GM19455 (cell line): Measurements from ENCODE around the gene VSIG10L2.
A peak's percentile ranks its signal among the peaks of the same experiment; 100 is the strongest.
"Not testable (repeated sequence)": the region's sequence is repeated elsewhere in the genome, so short reads cannot be mapped to it uniquely, and the experiment has no call there.

ENCODE experiments used
- ATAC-seq: cut with Tn5 transposase; IDR thresholded peaks from one replicate; pipeline ENCODE4 v1.9.1; 2021; ENCODE audit not compliant: unreplicated experiment

The VSIG10L2 gene

DNA sequence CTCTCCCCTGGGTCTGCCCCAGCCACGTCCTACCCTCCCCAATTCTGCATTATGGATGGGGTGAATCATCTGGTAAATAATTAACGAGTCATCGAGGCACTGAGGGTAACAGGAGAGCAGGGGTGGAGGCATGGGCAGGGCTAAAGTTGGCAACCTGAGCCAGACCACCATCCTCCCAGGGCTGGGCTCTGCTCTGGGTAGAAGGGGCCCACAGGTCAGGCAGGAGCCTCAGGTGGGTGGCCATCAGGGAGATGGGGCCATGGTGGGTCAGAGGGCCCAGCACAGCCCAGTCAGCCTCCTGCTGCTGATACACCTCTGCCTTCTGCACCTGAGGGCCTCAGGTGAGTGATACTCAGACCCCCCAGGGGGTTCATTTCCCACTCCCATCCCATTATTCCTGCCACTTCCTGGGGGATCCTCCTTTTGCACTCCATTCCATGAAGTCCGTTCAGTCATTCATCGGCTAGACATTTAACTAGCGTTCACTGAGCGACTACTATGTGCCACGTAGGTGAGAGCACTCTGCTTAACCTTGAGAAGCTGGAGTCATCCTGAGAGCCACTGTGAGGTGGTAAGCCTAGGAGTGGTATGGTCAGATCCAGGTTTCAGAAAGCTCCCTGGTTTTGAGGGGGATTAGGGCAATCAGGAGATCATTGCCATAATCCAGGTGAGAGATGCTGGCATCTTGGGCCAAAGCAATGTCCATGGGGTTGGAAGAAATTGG is at the start of gene VSIG10L2:
TSS of gene VSIG10L2 (plus strand) at position 248 of the 724 bp plus-strand sequence. CDS start at position 260, 12 bp downstream.
- no peak for ATAC-seq

DNA sequence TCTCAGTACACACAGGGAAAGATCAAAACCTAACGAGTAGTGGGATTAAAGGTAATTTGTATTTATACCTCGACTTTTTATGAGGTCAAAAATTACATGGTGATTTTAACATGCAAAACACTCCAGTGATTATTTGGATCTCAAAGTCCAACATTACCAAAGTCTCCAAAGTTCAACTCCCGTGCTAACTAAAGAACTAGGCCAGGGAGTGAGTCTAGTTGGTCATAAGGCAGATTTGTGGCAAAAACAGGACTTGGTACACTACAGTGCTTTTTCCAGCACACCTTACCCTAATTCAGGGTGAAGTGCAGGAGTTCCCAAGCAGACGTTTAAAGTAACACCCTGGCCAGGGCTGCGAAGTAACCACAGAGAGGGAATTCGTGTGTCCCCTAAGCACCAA is 44.0 kb upstream of the VSIG10L2 start:
- no peak for ATAC-seq

DNA sequence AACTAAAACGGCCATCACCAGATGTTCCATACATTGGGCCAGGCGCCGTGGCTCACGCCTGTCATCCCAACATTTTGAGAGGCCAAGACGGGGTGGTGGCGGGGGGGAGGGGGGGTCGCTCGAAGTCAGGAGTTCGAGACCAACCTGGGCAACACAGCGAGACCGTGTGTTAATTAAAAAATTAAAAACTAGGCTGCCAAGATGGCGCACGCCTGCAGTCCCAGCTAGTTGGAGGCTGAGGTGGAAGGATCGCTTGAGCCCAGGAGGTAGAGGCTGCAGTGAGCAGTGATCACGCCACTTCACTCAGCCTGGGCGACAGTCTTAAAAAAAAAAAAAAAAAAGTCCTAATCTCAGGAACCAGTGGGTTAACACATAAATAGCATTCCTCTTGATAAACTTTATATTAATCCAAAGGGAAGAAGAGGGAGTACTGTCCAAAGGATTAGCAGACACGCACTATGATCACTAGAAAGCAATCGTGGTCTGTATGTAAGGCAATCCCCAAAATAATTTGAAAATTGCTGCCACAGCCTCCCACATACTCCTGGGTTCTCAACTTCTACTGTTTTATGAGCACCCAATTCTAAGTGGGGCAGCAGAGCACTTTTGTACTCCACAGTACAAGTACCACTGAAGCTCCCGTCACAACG is 43.4 kb upstream of the VSIG10L2 start:
- no peak for ATAC-seq

DNA sequence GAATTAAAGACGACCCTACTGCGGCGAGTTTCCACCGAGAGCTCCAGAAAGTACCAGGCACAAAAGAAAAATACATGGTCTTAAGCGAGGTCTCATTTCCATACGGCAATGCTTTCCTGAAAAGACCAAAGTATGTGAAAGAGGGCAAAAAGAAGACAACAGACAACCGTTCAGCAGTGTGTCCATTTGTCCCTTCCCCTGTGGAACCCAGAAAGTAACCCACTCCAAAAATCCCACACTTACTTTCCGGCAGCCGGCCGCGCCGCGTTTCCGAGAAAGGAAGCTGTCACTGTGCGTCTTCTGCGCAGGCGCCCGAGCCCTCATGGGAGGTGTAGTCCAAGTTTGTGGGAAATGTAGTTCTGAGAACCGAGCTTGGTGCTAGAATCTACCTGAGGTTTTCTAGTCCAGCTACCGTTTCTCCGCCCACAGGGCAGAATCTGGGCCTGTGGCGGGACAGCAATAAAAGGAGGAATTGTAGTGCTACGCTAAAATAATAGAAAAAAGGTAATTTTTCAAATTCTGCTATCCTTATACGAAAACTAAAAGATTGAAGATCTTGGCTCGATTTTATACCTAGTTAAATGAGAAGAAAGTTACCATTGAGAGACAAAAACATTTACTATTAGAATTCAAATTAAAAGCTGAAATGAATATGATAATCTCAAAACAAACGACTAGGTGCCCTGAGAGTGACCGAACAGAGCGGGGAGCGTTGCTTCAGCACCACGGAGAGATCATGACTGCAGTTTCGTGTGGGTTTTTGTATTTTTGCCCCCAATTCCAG is 42.7 kb upstream of the VSIG10L2 start, which contains the start of gene PUS3:
TSS of gene PUS3 (minus strand) at position 280 of the 784 bp plus-strand sequence. CDS start 6,922 bp downstream, outside the sequence.
- ATAC-seq = peak; percentile 93

DNA sequence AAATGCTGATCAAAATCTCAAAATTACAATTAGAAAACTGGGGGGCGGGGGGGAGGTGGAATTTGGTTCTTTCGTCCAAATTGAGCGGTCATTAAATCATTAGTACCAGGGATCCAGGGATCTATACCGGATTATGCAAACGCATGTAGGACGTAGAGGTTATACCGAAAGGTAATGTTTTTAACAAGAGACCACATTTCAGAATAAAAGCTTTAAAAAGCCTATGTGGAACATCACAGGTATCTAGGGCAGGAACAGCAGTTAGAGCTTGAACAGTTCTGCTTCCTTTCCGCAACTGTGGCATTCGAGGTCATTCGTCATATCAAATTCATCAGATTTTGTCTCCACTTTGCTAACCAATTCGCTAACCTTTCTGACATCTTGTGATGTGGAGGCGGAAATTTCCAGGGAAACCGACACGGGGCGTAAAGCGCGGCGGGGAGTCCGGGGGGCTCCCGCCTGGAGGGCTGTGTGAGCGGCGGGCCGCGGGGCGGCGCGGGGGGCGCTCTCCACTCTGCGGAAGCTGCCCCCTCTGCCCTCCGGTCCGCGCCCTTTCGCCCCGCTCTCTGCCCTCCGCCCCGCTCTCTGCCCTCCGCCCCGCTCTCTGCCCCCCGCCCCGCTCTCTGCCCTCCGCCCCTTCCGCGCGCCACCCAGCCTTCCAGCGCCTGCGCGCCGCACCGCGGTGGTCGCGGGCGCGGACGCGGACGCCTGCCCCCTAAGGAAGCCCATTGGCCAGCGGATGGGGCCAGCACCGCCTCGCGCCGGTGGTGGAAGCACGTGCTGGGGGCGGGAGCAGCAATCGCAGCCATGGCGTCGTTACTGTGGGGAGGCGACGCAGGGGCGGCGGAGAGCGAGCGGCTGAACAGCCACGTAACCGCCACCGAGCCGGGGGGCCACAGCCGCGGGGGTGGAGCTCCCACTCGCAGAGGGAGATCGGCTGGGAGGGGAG is 41.9 kb upstream of the VSIG10L2 start, which contains the start of gene DDX25:
TSS of gene DDX25 (plus strand) at position 798 of the 949 bp plus-strand sequence. CDS start at position 808, 10 bp downstream.
- no peak for ATAC-seq

DNA sequence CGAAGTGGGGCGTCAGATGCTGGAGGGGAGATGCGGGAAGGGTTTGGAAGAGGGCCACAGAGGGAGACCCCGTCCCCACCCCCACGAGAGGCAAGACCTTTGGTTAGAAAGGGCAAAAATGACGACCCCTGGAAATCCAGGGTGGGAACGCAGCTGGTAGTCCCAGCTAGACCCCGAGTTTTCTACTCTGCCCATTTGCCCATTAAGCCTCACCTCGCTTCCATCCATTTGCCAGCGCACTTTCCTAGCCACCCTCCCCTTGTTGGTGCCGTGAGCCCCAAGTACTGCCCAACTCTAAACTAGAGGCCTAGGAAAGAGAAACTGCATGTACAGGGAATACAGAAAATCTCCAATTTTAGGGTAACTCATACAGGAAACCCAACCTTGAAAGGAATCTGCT is 41.2 kb upstream of the VSIG10L2 start:
- ATAC-seq = no peak

DNA sequence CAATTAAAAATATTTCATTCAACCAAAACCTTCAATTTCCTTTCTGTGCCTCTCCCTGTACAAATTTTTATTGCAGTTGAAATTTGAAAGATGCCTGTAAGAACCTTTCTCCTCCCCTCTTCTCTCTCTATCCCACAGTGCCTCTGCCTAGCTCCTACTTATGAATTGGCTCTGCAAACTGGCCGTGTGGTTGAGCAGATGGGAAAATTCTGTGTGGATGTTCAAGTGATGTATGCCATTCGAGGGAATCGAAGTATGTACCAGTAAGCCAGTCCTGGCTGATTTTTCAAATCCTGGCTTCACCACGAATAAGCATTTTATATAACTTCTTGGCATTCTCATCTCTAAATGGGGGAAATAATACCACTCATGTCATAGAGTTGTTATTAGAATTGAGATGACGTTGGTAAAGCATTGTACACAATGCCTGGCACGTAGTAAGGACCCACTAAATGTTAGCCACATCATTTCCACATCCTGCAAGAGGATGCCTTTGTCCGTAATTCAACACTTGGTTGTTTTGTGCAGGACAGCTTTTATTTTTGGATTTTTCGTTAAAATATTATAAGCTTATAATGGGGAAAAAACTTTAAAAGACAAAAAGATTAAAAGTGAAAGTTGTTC is 35.5 kb upstream of the VSIG10L2 start:
- ATAC-seq = no peak

DNA sequence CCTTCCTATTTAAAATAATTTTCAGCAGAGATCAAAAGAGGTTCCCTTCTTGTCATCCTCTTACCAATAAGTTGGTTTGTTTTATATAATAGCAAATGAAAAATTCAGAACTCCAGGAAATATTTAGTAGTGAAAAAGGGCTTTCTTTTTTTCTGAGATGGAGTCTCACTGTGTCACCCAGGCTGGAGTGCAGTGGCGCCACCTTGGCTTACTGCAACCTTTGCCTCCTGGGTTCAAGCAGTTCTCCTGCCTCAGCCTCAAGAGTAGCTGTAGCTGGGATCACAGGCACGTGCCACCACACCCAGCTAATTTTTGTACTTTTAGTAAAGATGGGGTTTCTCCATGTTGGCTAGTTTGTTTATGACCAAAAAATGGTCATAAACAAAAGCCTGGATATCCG is 31.2 kb upstream of the VSIG10L2 start:
- not testable (repeated sequence) for ATAC-seq

DNA sequence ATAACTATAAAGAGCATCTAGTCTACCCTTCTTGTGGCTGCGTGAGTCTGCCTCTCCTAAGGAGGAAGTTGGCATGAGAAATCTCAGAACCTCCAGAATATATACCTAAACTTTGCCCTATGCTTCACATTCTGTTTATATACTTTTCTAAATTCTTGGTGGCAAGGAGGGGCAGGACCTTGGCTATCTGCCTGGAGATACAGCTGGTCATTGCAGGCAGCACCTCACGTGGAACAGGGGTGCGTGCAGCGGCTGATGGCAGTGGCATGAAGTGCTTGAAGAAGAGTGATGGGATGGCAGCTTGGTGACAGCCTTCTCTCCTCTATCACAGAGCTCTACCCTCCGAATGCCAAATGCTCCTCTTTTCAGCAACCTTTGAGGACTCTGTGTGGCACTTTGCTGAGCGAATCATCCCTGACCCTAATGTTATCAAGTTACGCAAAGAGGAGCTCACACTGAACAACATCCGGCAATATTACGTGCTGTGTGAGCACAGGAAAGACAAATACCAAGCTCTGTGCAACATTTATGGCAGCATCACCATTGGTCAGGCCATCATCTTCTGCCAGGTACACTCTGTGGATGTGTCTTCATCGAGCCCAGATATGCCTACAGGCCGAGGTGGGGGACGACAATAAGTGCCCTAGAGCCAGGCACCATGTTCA is 29.0 kb upstream of the VSIG10L2 start:
- no peak for ATAC-seq

DNA sequence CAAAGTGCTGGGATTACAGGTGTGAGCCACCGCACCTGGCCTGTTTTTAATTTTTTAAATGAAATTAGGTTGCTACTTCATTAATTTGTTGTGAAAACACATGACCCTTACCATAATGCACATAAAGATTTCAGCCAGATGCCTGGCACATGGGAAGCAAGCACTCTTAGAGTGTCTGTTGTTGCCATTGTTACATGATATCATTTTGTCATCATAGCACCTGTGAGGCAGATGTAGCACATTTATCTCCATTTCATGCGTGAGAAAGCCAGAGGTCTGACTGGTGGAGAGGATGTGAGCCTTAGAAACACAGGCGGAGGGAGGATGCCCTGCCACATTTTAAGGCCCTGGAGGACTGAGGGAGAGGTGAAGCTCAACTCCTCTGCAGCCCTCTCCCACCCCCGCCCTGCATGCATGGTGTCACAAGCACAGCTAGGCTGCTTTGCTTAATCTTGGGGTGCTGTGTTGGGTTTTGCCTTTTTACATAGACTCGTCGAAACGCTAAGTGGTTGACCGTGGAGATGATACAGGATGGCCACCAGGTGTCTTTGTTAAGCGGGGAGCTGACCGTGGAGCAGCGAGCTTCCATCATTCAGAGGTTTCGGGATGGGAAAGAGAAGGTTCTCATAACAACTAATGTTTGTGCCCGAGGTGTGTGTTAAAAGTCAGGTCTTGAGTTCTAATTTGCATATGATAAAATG is 27.6 kb upstream of the VSIG10L2 start:
- no peak for ATAC-seq

DNA sequence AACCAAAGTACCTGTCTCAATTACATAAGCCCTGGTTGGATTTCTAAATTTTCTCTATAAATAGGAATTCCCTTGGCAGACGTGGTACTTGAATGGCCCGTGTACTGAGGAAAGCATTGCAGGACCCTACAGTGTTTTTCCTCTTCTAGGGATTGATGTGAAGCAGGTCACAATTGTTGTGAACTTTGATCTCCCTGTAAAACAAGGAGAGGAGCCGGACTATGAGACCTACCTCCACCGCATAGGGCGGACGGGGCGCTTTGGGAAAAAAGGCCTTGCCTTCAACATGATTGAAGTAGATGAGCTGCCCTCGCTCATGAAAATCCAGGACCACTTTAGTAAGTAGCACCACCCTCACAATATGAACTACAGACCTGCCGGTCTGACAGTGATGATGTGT is 24.8 kb upstream of the VSIG10L2 start:
- ATAC-seq = no peak

DNA sequence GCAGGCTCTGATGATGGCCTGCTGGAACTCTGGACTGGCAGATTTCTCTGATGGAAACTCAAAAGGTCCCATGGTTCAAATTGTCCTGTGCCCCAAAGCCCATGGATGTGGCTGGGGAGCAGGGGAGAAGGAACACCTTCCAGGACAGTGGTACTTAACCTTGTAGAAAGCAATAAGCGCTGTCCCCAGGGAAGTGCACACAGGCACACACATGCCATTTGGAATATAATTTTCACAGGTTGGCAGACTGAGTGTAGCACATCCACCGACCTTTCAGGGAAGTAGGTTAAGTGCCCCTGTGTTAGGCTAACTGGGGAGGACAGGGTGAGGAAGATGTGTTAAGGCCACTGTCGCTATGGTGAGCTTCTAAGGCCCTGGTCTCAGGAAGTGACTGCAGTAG is 23.7 kb upstream of the VSIG10L2 start:
- no peak for ATAC-seq

DNA sequence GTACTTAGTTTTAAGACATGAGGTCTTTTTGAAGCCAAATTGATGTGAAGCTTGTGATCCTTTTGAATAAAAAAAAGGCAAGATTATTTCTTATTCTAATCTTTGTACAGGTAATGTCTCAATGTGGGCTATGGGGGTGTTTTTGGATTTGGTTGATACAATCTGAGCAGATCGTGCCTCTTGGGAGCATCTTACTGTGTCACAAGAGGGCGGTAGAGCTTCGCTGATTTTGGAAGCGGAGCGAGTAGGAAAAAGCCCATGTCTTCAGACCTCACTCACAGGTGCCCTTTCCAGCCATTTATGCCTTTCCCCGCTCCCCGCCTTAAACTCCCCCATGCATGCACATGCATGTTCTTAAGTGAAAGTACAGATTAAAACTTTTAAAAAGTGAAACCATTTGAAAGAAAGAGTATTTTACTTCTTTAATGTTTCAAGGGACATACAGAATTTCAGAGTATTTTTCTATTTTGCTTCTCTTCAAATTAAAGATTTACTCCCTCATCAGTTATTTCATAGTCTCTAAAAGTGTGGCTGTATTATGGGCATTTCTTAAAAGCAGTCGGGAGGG is 22.7 kb upstream of the VSIG10L2 start:
- peak; percentile 77 for ATAC-seq

DNA sequence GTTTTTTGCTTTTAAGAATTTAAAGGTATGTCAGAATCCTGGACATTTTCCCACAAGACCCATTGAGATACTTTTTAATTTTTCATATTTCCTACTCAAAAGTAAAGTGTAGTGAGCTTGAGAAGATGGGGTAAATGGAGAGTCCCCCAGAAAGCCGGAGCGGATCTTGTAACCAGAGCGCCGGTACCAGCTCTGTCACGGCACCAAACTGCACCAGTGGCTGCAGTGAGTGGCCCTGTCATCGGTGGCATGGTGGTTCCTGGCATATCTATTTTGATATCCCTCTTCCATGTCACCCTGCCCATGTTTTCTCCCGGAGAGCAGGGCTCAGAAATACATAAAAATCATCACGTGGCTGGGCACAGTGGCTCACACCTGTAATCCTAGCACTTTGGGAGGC is 22.2 kb upstream of the VSIG10L2 start:
- no peak for ATAC-seq

DNA sequence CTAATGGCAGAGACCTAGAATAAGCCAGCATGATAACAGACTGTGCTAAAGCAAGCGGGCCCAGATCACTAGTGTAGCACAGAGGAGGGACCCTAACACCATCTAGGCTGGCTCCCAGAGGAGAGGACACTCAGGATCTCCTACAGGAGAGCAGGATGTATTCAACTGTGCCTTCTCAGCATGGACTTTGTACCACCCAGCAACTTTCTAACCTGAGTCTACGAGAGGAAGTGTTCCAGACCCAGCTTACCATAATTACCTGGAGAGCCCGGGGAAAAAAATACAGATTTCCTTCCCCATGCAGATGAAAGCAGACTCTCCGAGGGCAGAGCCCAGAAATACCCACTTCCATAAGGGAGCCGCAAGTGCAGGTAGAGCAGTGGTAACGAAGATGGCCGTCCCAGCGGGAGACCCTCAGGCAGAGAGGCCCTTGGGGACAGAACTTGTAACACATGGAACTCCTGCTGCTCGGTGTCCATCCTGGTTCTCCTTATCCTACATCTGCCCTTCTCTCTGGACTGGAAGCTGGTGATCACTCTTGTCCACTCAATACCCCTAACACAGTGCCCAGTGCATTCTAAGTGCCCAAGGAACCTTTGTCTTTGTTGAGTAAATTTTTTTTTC is 21.3 kb upstream of the VSIG10L2 start:
- ATAC-seq = no peak

DNA sequence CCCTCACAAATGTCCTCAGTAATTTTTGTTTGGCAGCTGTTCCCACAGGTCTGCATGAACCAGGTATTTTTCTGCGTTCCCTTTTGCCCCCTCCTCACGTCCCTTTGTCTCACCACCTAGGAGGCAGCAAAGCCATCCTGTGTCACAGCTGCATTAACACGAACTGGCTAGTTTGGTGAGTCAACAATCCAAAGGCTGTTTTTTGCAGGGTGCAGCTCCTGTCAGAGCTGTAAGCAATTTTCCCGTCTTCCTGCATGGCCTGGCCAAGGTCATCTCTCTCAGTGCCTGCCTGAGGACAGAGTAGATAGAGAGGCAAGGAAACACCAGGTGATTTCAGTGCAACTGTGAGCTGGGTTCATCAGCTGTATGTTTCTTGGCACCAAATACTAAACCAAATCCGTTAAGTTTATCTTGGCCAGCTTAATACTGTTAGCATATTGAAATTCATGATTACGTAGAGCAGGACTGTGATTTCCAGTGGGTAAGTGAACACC is 20.6 kb upstream of the VSIG10L2 start:
- ATAC-seq = no peak

DNA sequence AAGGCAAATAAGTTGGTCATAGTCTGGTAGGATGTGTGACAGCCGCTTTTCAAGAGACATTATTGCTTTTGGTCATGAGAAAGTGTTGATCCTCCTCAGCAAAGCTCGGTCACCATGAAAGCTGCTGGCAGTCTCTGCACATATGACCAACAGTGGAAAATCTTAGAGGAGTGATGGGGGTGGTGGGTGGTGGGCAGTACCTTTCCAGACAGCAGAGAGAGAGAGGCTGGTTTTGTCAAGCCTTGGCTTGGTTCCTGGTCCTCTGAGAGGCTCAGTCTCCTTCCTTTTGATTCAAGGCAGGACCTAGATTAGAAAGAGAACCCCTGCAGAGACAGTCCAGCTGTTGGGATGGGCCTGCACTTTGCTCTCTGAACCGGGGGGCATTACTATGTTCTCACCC is 20.0 kb upstream of the VSIG10L2 start:
- no peak for ATAC-seq

DNA sequence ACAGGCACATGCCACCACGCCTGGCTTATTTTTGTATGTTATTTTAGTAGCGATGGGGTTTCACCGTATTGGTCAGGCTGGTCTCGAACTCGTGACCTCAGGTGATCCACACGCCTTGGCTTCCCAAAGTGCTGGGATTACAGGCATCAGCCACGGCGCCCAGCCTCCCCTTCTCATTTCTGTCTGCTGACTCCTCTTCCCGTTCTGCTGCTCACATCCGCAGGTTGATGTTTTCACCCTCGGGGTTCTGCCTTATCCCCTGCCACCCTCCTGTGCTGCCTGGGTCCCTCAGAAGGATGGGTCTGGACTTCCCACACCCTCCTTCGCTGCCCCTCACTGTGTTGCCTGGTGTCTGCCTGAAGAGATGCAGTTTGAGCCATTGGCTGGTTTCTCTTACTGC is 19.2 kb upstream of the VSIG10L2 start:
- ATAC-seq = no peak
